HCT116 (cell line): ENCODE data around the gene STAT2. TPM values are rescaled to one million over a fixed set of nuclear protein-coding genes. Genes with fewer than 3 reads are reported as not detected.

ENCODE experiments used
- ATAC-seq: fragments of 200-7000 bp; cut with Tn5 transposase; 2 replicates; pipeline ENCODE4 v1.9.1; 2020; ENCODE audit warnings: mild to moderate bottlenecking, moderate library complexity
- BruUV-seq: library from RNA; stranded (reverse); fragments of 400-500 nt; replicated peaks from 2 replicates; lab custom pipeline; 2021; lab: Mats Ljungman, UMichigan
- CTCF ChIA-PET: fragments of 300-600 bp; sonication (Branson Sonifier 250); formaldehyde crosslinking; loops from one replicate; lab custom pipeline; 2021; ENCODE audit warnings: antibody characterized with exemption; lab: Charles Lee
- POLR2A ChIA-PET: fragments of 300-600, 350-600 bp; sonication (Branson Sonifier 250); formaldehyde crosslinking; loops from one replicate; lab custom pipeline; 2021; ENCODE audit warnings: antibody characterized with exemption; lab: Charles Lee
- RAD21 ChIA-PET, 2 experiments: fragments of 300-600 bp; sonication (Branson Sonifier 250); formaldehyde crosslinking; loops; one replicate each; lab custom pipeline; 2023; ENCODE audit warnings: low total read pairs in 2 of 2; ENCODE audit not compliant: uncharacterized antibody in 2 of 2, unreplicated experiment in 2 of 2, low non-redundant PET in 1 of 2; lab: Charles Lee
- DNase-seq: peaks from one replicate; pipeline ENCODE4 v3.0.0-alpha.2; 2010; ENCODE audit warnings: low read depth, low spot score
- H2AFZ ChIP-seq: fragments of 200-600 bp; shearing (Covaris generic), sonication (generic); 2 replicates; pipeline ENCODE4 v1.6.1; 2017; ENCODE audit warnings: low read depth, mixed run types, mixed read lengths, antibody characterized with exemption, low read length; ENCODE audit not compliant: poor library complexity, severe bottlenecking
- H3K27ac ChIP-seq: 2 replicates; pipeline ENCODE4 v1.5.1; 2012; ENCODE audit warnings: low read depth, low read length
- H3K27me3 ChIP-seq: fragments of 200-600 bp; sonication (generic); 2 replicates; pipeline ENCODE4 v1.6.1; 2016; ENCODE audit warnings: mixed run types, low read length, mixed read lengths; ENCODE audit not compliant: insufficient read depth
- H3K36me3 ChIP-seq, 2 experiments: fragments of 200-500 bp in 1 of 2; fragments of 200-600 bp in 1 of 2; sonication (Bioruptor generic) in 1 of 2; sonication (generic) in 1 of 2; 2 replicates each; pipeline versions ENCODE4 v1.5.1 to v1.6.1; 2014 to 2016; ENCODE audit warnings: low read length in 2 of 2, inconsistent platforms in 1 of 2, mixed read lengths in 1 of 2, mixed run types in 1 of 2; ENCODE audit not compliant: insufficient read depth in 2 of 2, control insufficient read depth in 1 of 2
- H3K4me1 ChIP-seq, 2 experiments: fragments of 200-600 bp in 1 of 2; sonication (generic) in 1 of 2; 2 replicates each; pipeline versions ENCODE4 v1.5.1 to v1.6.1; 2012 to 2017; ENCODE audit warnings: low read length in 2 of 2, inconsistent platforms in 1 of 2, mild to moderate bottlenecking in 1 of 2, mixed read lengths in 1 of 2, mixed run types in 1 of 2, moderate library complexity in 1 of 2; ENCODE audit not compliant: insufficient read depth in 2 of 2, control insufficient read depth in 1 of 2
- H3K4me2 ChIP-seq: fragments of 200-600 bp; sonication (generic); 2 replicates; pipeline ENCODE4 v1.6.1; 2017; ENCODE audit warnings: mixed run types, low read length, mixed read lengths
- H3K4me3 ChIP-seq, 2 experiments: fragments of 200-600 bp in 1 of 2; sonication (generic) in 1 of 2; replicated peaks in 1 of 2; 2 replicates each; pipeline ENCODE4 v1.5.1; 2011 to 2016; ENCODE audit warnings: low read length in 2 of 2, control low read depth in 1 of 2, low read depth in 1 of 2, mild to moderate bottlenecking in 1 of 2, mixed read lengths in 1 of 2, mixed run types in 1 of 2
- H3K79me2 ChIP-seq: fragments of 200-600 bp; sonication (generic); 2 replicates; pipeline ENCODE4 v1.6.1; 2017; ENCODE audit warnings: mild to moderate bottlenecking, mixed run types, low read length, moderate library complexity, mixed read lengths; ENCODE audit not compliant: insufficient read depth
- H3K9ac ChIP-seq: fragments of 200-600 bp; sonication (generic); 2 replicates; pipeline ENCODE4 v1.6.1; 2016; ENCODE audit warnings: low read length, mixed read lengths
- H3K9me2 ChIP-seq: fragments of 200-600 bp; sonication (generic), shearing (Covaris generic); 2 replicates; pipeline ENCODE4 v1.6.1; 2017; ENCODE audit warnings: mixed run types, mild to moderate bottlenecking, moderate library complexity; ENCODE audit not compliant: insufficient read depth
- H3K9me3 ChIP-seq, 2 experiments: fragments of 200-500 bp in 1 of 2; fragments of 200-600 bp in 1 of 2; sonication (Bioruptor generic) in 1 of 2; sonication (generic) in 1 of 2; 2 replicates each; pipeline ENCODE4 v1.6.1; 2014 to 2017; ENCODE audit warnings: low read length in 2 of 2, mixed read lengths in 2 of 2, inconsistent platforms in 1 of 2, low read depth in 1 of 2, mild to moderate bottlenecking in 1 of 2, mixed run types in 1 of 2, moderate library complexity in 1 of 2; ENCODE audit not compliant: control insufficient read depth in 1 of 2, insufficient read depth in 1 of 2
- H4K20me1 ChIP-seq: fragments of 200-600 bp; sonication (generic), shearing (Covaris generic); 2 replicates; pipeline ENCODE4 v1.6.1; 2017; ENCODE audit warnings: mixed run types, mild to moderate bottlenecking, moderate library complexity; ENCODE audit not compliant: insufficient read depth
- CBX3 ChIP-seq: IDR thresholded peaks from 2 replicates; pipeline ENCODE4 v1.6.1; 2012; ENCODE audit warnings: low read depth
- EGR1 ChIP-seq: IDR thresholded peaks from 2 replicates; pipeline ENCODE4 v1.6.1; 2012; ENCODE audit warnings: low read depth
- EZH2phosphoT487 ChIP-seq: fragments of 200-600 bp; IDR thresholded peaks from 2 replicates; pipeline ENCODE4 v1.6.1; 2018; ENCODE audit warnings: antibody characterized with exemption, borderline replicate concordance
- MAX ChIP-seq: IDR thresholded peaks from 2 replicates; pipeline ENCODE4 v1.6.1; 2012
- POLR2AphosphoS5 ChIP-seq: IDR thresholded peaks from 2 replicates; pipeline ENCODE4 v1.6.1; 2011; ENCODE audit warnings: mild to moderate bottlenecking, low read depth, low read length, moderate library complexity
- RAD21 ChIP-seq: IDR thresholded peaks from 2 replicates; pipeline ENCODE4 v1.6.1; 2012; ENCODE audit warnings: low read depth, mild to moderate bottlenecking
- SRF ChIP-seq: IDR thresholded peaks from 2 replicates; pipeline ENCODE4 v1.6.1; 2012; ENCODE audit warnings: low read depth
- TCF7L2 ChIP-seq: IDR thresholded peaks from 2 replicates; pipeline ENCODE4 v1.7.0; 2011; ENCODE audit warnings: borderline replicate concordance, inconsistent platforms; ENCODE audit not compliant: insufficient read depth, insufficient read length; ENCODE audit errors: extremely low read depth
- YY1 ChIP-seq: IDR thresholded peaks from 2 replicates; pipeline ENCODE4 v1.6.1; 2011; ENCODE audit warnings: low read length, low read depth, moderate library complexity, mild to moderate bottlenecking; ENCODE audit not compliant: insufficient replicate concordance; ENCODE audit errors: extremely low read depth
- ZNF274 ChIP-seq: fragments of 200-500 bp; sonication (Bioruptor generic); IDR thresholded peaks from 2 replicates; pipeline ENCODE4 v1.6.1; 2014; ENCODE audit warnings: mild to moderate bottlenecking, low read depth, low read length, inconsistent platforms
- intact Hi-C: fragments of 100-400 bp; cut with micrococcal nuclease; formaldehyde crosslinking; loops from 2 replicates; pipeline ENCODE4 v1.10.0; 2022
- total RNA-seq: library from RNA; stranded (reverse); gene quantifications from one replicate; pipeline ENCODE4 v1.2.1, GENCODE V29; 2021; ENCODE audit not compliant: unreplicated experiment

STAT2 gene
- total RNA-seq, 1 experiment from 2014 or later: 53.1 TPM

- no TSS peak for BruUV-seq
- no peak overlapping the region for H3K9ac ChIP-seq
- ATAC-seq (no peak), DNase-seq (no peak)
- no peak overlapping the region for H2AFZ ChIP-seq
- H3K4me3 ChIP-seq: no peak overlapping the region
- H3K4me1 ChIP-seq: peaks cover 0 to 3% of the 10 kb centered on the region in 2 experiments; a peak in 1 of 4 replicates
- ChIA-PET CTCF (no interaction called here), RAD21 (no interaction called here), POLR2A (interaction anchor here (1.5 kb wide), 1 partner anchor 21 kb away, joined by 4 read pairs; the partner anchor contains the start of gene STAT2)
- no peak overlapping the region for H3K4me2 ChIP-seq
- H3K79me2 ChIP-seq: no peaks in the 10 kb centered on the region
- TF ChIP-seq SRF: no peak
- no peak for TF ChIP-seq EZH2phosphoT487
- TF ChIP-seq POLR2AphosphoS5: no peak
- no peak for TF ChIP-seq ZNF274
- no peak for TF ChIP-seq YY1
- no peak for TF ChIP-seq TCF7L2
- TF ChIP-seq EGR1: no peak
- no peak for TF ChIP-seq RAD21
- no peak for TF ChIP-seq CBX3
- TF ChIP-seq MAX: no peak
- H3K27ac ChIP-seq: no peak overlapping the region
- H3K27me3 ChIP-seq: no peaks in the 10 kb centered on the region
- no peaks in the 10 kb centered on the region for H4K20me1 ChIP-seq
- H3K9me3 ChIP-seq: no peaks in the 10 kb centered on the region
- H3K36me3 ChIP-seq: peaks cover 0 to 4% of the 10 kb centered on the region in 2 experiments; a peak in 1 of 4 replicates
- intact Hi-C loops: no loop called here
- no peaks in the 10 kb centered on the region for H3K9me2 ChIP-seq
Observed at GRCh38 chr12:56339158-56339422, 20.8 kb downstream of the STAT2 start.
